AG08396 (cell line): Measurements from ENCODE around the gene BAG3.
A peak's percentile ranks its signal among the peaks of the same experiment; 100 is the strongest.
"Not testable (repeated sequence)": the region's sequence is repeated elsewhere in the genome, so short reads cannot be mapped to it uniquely, and the experiment has no call there.

Experiments used
- DNase-seq: peaks from one replicate; pipeline ENCODE4 v3.0.0; 2012; ENCODE audit warnings: low spot score, mixed read lengths

The BAG3 gene

GRCh38 chr10:119650692-119651513 lies at the start of gene BAG3:
Gene BAG3 (plus strand): TSS chr10:119651380. CDS start chr10:119651676, 296 bp downstream.
- peak; percentile 96 for DNase-seq

GRCh38 chr10:119602241-119603095 lies 48.7 kb upstream of the BAG3 start:
- peak; percentile 33 for DNase-seq

GRCh38 chr10:119604468-119604867 lies 46.7 kb upstream of the BAG3 start:
- no peak for DNase-seq

GRCh38 chr10:119608316-119609155 lies 42.6 kb upstream of the BAG3 start:
- peak; percentile 36 for DNase-seq

GRCh38 chr10:119609516-119609915 lies 41.7 kb upstream of the BAG3 start:
- no peak for DNase-seq

- no peak for DNase-seq
Measured at GRCh38 chr10:119611433-119611832, 39.7 kb upstream of the BAG3 start.

- DNase-seq: no peak
Measured at GRCh38 chr10:119613741-119614140, 37.4 kb upstream of the BAG3 start.

- DNase-seq: no peak
Measured at GRCh38 chr10:119614686-119615085, 36.5 kb upstream of the BAG3 start.

GRCh38 chr10:119616882-119617570 lies 34.2 kb upstream of the BAG3 start:
- no peak for DNase-seq

- no peak for DNase-seq
Measured at GRCh38 chr10:119619215-119619614, 32.0 kb upstream of the BAG3 start.

- DNase-seq: not testable (repeated sequence)
Measured at GRCh38 chr10:119619811-119620210, 31.4 kb upstream of the BAG3 start.

- DNase-seq: no peak
Measured at GRCh38 chr10:119620241-119621077, 30.7 kb upstream of the BAG3 start.

- DNase-seq: no peak
Measured at GRCh38 chr10:119621078-119621384, 30.1 kb upstream of the BAG3 start.

- DNase-seq: no peak
Measured at GRCh38 chr10:119625570-119626280, 25.5 kb upstream of the BAG3 start.

GRCh38 chr10:119630300-119630699 lies 20.9 kb upstream of the BAG3 start:
- DNase-seq: no peak

GRCh38 chr10:119633538-119634218 lies 17.5 kb upstream of the BAG3 start:
- no peak for DNase-seq

- DNase-seq: no peak
Measured at GRCh38 chr10:119634219-119634544, 17.0 kb upstream of the BAG3 start.

GRCh38 chr10:119637631-119638030 lies 13.5 kb upstream of the BAG3 start:
- no peak for DNase-seq

- no peak for DNase-seq
Measured at GRCh38 chr10:119638982-119639381, 12.2 kb upstream of the BAG3 start.

GRCh38 chr10:119640384-119640783 lies 10.8 kb upstream of the BAG3 start:
- DNase-seq: no peak
